Hepatocyte (in vitro differentiated cells): ENCODE data around the gene CAPRIN2.

ENCODE experiments used
- EZH2 ChIP-seq: fragments of 200-600 bp; sonication (generic); IDR thresholded peaks from 2 replicates; pipeline ENCODE4 v1.6.1; 2016; ENCODE audit warnings: antibody characterized with exemption, mild to moderate bottlenecking, borderline replicate concordance
- EZH2phosphoT487 ChIP-seq: fragments of 200-600 bp; sonication (generic); IDR thresholded peaks from one replicate; pipeline ENCODE4 v1.6.1; 2018; ENCODE audit warnings: antibody characterized with exemption, mild to moderate bottlenecking, low read depth, moderate library complexity; ENCODE audit not compliant: unreplicated experiment, severe bottlenecking
- TF ChIP-seq, protein P1 (sequence below): fragments of 200-600 bp; sonication (generic); IDR thresholded peaks from 2 replicates; pipeline ENCODE4 v1.5.1; 2016; ENCODE audit warnings: antibody characterized with exemption, mild to moderate bottlenecking; ENCODE audit not compliant: poor library complexity

DNA sequence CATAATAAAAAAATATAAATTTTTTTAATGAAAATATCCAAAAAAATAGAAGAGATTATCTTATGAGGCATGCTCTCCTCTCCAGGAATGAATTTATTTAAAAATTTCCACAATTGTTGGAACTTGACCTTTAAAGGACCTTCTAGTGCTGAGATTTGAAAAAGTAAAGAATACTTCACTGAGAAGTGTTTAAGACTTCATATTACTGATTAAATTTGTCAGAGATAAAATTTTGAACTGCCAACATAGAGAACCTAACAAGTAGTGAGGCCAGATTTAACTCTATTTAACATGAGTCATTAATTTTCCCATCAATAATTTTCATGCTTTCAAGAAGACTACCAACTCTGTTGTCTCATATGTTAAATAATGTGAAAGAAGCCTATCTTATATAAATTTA lies 14.5 kb downstream of the CAPRIN2 start:
- no peak for TF ChIP-seq EZH2
- TF ChIP-seq, protein P1, sequence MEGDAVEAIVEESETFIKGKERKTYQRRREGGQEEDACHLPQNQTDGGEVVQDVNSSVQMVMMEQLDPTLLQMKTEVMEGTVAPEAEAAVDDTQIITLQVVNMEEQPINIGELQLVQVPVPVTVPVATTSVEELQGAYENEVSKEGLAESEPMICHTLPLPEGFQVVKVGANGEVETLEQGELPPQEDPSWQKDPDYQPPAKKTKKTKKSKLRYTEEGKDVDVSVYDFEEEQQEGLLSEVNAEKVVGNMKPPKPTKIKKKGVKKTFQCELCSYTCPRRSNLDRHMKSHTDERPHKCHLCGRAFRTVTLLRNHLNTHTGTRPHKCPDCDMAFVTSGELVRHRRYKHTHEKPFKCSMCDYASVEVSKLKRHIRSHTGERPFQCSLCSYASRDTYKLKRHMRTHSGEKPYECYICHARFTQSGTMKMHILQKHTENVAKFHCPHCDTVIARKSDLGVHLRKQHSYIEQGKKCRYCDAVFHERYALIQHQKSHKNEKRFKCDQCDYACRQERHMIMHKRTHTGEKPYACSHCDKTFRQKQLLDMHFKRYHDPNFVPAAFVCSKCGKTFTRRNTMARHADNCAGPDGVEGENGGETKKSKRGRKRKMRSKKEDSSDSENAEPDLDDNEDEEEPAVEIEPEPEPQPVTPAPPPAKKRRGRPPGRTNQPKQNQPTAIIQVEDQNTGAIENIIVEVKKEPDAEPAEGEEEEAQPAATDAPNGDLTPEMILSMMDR, result no peak
- no peak for TF ChIP-seq EZH2phosphoT487
